MV-4-11 (cell line): ENCODE measurements around the gene PGAM1.
A peak's percentile ranks its signal among the peaks of the same experiment; 100 is the strongest.

Experiments
- DNase-seq: peaks from one replicate; lab custom pipeline; 2025; lab: John Stamatoyannopoulos, UW

Gene PGAM1

GRCh38 chr10:97407952-97408248 is 18.1 kb upstream of the PGAM1 start:
- no peak for DNase-seq

- peak; percentile 88 for DNase-seq
Measured at GRCh38 chr10:97408496-97408992, 17.4 kb upstream of the PGAM1 start.

GRCh38 chr10:97411406-97411805 is 14.6 kb upstream of the PGAM1 start:
- peak; percentile 71 for DNase-seq

- DNase-seq, result no peak
Measured at GRCh38 chr10:97412891-97413304, 13.1 kb upstream of the PGAM1 start.

GRCh38 chr10:97416565-97416964 is 9.4 kb upstream of the PGAM1 start:
- DNase-seq, result no peak

- DNase-seq, result peak; percentile 81
Measured at GRCh38 chr10:97423757-97424098, 2.3 kb upstream of the PGAM1 start.

- DNase-seq, result no peak
Measured at GRCh38 chr10:97426776-97427570, 982 bp downstream of the PGAM1 start.

DNA sequence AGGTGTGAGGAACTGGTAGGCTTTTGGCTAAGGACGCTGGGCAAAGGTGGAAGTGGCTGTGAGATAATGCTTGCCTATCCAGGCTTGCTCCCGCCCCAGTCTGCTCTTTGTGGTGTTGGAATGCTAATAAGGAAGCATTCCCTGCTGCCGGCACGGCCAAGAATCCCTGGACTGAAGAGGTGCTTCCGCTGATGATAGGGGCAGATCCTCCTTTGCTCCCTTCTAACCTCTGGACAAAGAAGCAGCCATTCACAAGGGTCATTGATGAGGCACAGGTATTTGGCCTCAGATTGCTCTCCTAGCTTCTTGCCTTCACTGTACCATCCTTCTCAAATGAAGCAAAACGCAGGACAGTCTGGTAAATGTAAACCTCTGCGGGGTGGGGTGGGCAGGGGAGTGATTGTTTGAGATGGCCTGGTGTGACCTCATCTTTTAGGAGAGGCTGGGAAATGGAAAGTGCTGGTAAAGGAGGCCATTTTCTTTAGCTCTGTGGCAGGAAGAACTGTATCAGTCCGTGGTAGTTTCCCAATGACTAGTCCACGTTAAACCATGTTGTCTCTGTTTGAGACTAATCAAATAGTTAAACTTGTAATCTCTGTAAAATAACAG is 1.7 kb downstream of the PGAM1 start:
- DNase-seq, result no peak

DNA sequence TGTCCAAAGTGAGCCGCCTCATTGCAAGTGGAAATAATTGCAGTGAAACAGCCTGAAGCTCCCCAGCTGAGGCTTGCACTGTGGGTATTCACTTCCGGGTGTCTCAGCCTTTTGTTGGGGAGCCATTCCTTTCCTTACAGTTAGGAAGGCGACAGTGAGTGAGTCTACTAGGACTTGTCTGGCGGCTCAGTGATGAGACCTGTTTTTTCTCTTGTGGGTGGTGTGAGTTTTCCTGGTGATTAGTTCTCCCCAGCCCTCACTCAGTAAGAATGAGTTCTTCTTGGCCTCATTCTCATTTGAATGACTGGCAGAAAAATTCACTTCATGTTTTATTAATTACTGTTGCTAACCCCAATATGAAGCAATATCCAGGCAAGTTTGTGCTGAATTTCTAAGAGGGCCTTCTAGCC is 2.6 kb downstream of the PGAM1 start:
- peak; percentile 56 for DNase-seq

DNA sequence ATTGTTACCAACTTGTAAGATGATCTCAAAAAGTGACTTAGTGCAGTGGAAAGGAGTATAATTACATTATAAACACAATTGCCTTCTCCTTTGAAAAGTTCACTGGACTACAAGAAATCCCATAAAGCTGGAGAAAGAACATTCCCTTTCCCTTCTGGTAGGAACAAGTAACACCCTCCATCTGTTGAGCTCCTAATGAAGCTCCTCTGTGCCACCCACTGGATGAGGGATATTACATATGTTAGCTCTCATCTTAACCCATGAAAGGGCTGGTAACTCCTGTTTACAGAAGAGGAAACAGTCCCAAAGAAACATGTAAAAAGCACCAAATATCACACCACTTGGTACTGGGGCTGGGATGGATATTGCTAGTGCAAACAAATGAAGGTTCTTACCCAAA is 8.1 kb downstream of the PGAM1 start:
- DNase-seq, result peak; percentile 39

GRCh38 chr10:97434557-97434956 is 8.6 kb downstream of the PGAM1 start:
- no peak for DNase-seq

GRCh38 chr10:97435211-97435610 is 9.2 kb downstream of the PGAM1 start:
- no peak for DNase-seq

DNA sequence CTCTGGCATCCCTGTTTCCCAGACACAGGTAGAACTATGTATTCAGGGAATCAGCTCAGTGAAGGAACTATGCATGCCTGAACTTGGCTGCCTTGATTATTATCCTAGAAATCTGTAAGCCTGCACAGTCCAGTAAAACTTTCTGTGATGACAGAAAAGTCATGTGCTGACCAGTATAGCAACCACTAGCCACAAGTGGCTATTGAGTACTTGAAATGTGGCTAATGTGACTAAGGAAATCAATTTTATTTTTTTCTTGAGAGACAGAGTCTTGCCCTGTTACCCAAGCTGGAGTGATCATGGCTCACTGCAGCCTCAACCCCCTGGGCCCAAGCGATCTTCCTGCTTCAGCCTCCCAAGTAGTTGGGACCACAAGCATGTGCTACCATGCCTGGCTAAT is 16.3 kb downstream of the PGAM1 start:
- DNase-seq, result no peak

- no peak for DNase-seq
Measured at GRCh38 chr10:97444212-97444611, 18.2 kb downstream of the PGAM1 start.

- DNase-seq, result no peak
Measured at GRCh38 chr10:97445357-97445721, 19.3 kb downstream of the PGAM1 start.

DNA sequence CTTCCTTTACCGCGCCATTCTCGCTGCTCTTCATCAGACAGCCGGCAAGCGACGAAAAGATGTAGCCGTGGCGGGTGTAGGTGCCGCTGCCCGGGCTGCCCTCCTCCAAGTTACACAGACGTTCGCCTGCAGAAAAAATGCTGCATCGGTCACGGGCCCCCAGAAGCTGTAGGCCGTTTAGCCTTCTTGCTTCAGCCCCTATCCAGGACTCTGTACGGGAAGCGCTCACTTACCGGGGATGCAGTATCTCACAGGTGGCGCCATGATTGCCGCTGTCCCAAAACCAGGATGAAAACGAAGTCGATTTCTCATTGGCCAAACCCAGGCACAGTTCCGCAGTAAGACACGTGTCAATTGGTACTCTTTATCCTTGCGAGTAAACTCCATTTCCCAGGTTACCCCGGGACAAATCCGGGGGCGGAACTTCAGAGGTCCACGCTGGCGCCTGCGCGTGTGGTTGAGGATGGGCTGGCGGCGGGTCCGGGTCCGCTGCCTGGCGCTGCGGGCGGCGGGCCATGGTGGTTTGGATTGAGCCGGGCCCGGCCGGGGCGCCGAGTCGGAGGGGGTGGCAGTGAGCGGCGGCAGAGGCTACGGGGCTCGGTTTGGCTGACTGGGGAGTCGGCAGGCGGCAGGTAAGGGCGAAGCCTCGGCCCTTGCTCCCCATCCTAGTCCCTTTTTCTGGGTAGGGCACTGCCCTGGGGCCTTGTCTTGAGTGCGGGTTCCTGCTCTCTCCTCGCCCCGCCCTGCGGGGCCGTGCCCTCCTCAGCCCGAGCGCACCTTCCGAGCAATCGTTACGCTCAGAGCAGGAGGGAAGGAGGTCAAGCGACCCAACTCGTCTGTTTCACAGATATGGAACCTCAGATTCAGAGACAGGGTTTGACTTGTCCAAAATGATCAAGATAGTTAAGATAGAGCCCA is 20.0 kb downstream of the PGAM1 start, which contains the start of the genes EXOSC1 and ZDHHC16:
Gene EXOSC1 (minus strand): TSS at position 285 of the 918 bp plus-strand sequence. CDS start 21 bp downstream, at position 264.
Gene ZDHHC16 (plus strand): TSS at position 454 of the 918 bp plus-strand sequence. CDS start 5,501 bp downstream, outside the sequence.
- peak; percentile 95 for DNase-seq

- DNase-seq, result no peak
Measured at GRCh38 chr10:97450828-97451227, 24.8 kb downstream of the PGAM1 start.

DNA sequence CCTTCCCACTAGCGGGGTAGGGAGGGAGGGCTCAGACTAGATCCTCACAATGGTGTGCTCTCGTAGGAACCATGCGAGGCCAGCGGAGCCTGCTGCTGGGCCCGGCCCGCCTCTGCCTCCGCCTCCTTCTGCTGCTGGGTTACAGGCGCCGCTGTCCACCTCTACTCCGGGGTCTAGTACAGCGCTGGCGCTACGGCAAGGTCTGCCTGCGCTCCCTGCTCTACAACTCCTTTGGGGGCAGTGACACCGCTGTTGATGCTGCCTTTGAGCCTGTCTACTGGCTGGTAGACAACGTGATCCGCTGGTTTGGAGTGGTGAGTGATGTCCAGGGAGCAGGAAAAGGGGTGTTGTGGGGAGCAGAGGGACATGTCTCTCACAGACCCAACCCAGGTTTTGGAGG is 25.6 kb downstream of the PGAM1 start:
- DNase-seq, result no peak

GRCh38 chr10:97452352-97452751 is 26.4 kb downstream of the PGAM1 start:
- no peak for DNase-seq

GRCh38 chr10:97454330-97455036 is 28.5 kb downstream of the PGAM1 start:
- no peak for DNase-seq

GRCh38 chr10:97456034-97456685 is 30.2 kb downstream of the PGAM1 start:
- DNase-seq, result no peak
